ENCODE results near the gene VASH1. TPM values are rescaled to one million over a fixed set of nuclear protein-coding genes. Genes with fewer than 3 reads are reported as not detected.

Gene VASH1
- total and polyA plus RNA-seq, 2 of the 13 experiments (the other 11 are each of a cell fraction or from before 2014, with no cell fraction given) = 0.11 to 0.24 TPM

GRCh38 chr14:76760331-76761135 lies 735 bp upstream of the VASH1 start (continued):
- no peak for TF ChIP-seq LCORL (IDR thresholded peaks at IDR 0.05)
- TF ChIP-seq LCORL (CRISPR knock-in tag; IDR thresholded peaks at IDR 0.05) = no peak
- no peak for TF ChIP-seq ZZZ3 (CRISPR knock-in tag; IDR thresholded peaks at IDR 0.05; ENCODE audit: borderline replicate concordance)

- in situ Hi-C loops (cut with HindIII; ENCODE audit: extremely low pct_ligation_motif_present, low pct_unique_long_range_greater_than_20kb) (no loop called here), intact Hi-C loops (cut with micrococcal nuclease; ENCODE audit: unreplicated experiment) (no loop called here)
- H3K79me2 ChIP-seq (ENCODE audit: insufficient read depth, low read length) = no peaks in the 10 kb centered on the region
- H3K9me3 ChIP-seq (ENCODE audit: low read length) = no peaks in the 10 kb centered on the region
- 0 out of 2 replicates have a peak, but pooled peaks cover 7% of the 10 kb centered on the region for H3K4me1 ChIP-seq (ENCODE audit: insufficient read depth, low read length)
- POLR2A ChIA-PET = interaction anchor here (1.0 kb wide), 1 partner anchor 10 kb away, joined by 4 read pairs; no protein-coding TSS in a partner anchor
- H3K27ac ChIP-seq (ENCODE audit: extremely low read length, insufficient read depth, low read length) = no peak overlapping the region
- no CpG with 5 or more reads among the region's 54 CpGs for WGBS (ENCODE audit: low lambda C conversion rate)
- no peak overlapping the region for H3K9ac ChIP-seq (ENCODE audit: insufficient read depth, low read depth, low read length)
- FAIRE-seq (no peak), DNase-seq (ENCODE audit: low spot score) (no peak), ATAC-seq (no peak; the same call in 2 of the 3 replicates)
- peaks cover 2 to 40% of the 10 kb centered on the region in 2 experiments; a peak in 4 of 5 replicates for H3K27me3 ChIP-seq (ENCODE audit: control insufficient read depth in 1 of 2, insufficient read depth in 2 of 2, low read length in 2 of 2)
- H3K4me2 ChIP-seq (ENCODE audit: low read depth, low read length) = peak overlapping the region; percentile 86
- no peak overlapping the region for H2AFZ ChIP-seq (ENCODE audit: low read length)
- CTCF ChIA-PET (ENCODE audit: low intra/inter-chr PET ratio, low total read pairs) = no interaction called here
- no peaks in the 10 kb centered on the region for H3K36me3 ChIP-seq (replicated peaks in 1 of 2; ENCODE audit: control insufficient read depth in 1 of 2, insufficient read depth in 2 of 2, low read length in 2 of 2)
- H4K20me1 ChIP-seq (ENCODE audit: insufficient read depth, low read length) = no peaks in the 10 kb centered on the region
- no TSS peak for BruUV-seq (replicated peaks)
- peak overlapping the region; percentile 7 to 77 (median 54); a peak in 4 of 6 replicates for H3K4me3 ChIP-seq (replicated peaks in 1 of 3; ENCODE audit: insufficient read depth in 1 of 3, low read depth in 2 of 3, low read length in 3 of 3)
- TF ChIP-seq ZNF543 (CRISPR knock-in tag; IDR thresholded peaks at IDR 0.05) (no peak), MZF1 (CRISPR knock-in tag; IDR thresholded peaks at IDR 0.05; ENCODE audit: borderline replicate concordance) (no peak), IRF9 (CRISPR knock-in tag; IDR thresholded peaks at IDR 0.05; ENCODE audit: borderline replicate concordance) (no peak), ZBTB40 (IDR thresholded peaks at IDR 0.05) (no peak), ZBTB40 (CRISPR knock-in tag; IDR thresholded peaks at IDR 0.05) (no peak), TIGD3 (CRISPR knock-in tag; IDR thresholded peaks at IDR 0.05; ENCODE audit: borderline replicate concordance) (no peak), ZNF724P (CRISPR knock-in tag; IDR thresholded peaks at IDR 0.05; ENCODE audit: borderline replicate concordance) (no peak)
These were observed 717 bp downstream of the VASH1 start for GRCh38 chr14:76761960-76762410.
